T-helper 2 cell treated with Interferon-gamma antibody and Interleukin-4, amounts not matched to agents 5 μg/mL and 100 μg/mL, for 36 hours (primary cell): ENCODE data around the gene CCR6.
"Not testable (repeated sequence)": the region's sequence is repeated elsewhere in the genome, so short reads cannot be mapped to it uniquely, and the experiment has no call there.

Source experiments
- DNase-seq: peaks from one replicate; pipeline ENCODE4 v3.0.0; 2021; ENCODE audit warnings: low spot score
- H3K27ac Mint-ChIP-seq: one replicate; pipeline ENCODE4 v1.8.0; 2021; ENCODE audit warnings: mild to moderate bottlenecking, mixed read lengths
- H3K27me3 Mint-ChIP-seq: one replicate; pipeline ENCODE4 v1.8.0; 2021; ENCODE audit warnings: low read depth, mixed read lengths
- H3K36me3 Mint-ChIP-seq: one replicate; pipeline ENCODE4 v1.8.0; 2021; ENCODE audit warnings: low read depth, mixed read lengths
- H3K4me1 Mint-ChIP-seq: one replicate; pipeline ENCODE4 v1.8.0; 2021; ENCODE audit warnings: low read depth, mixed read lengths
- H3K4me3 Mint-ChIP-seq: one replicate; pipeline ENCODE4 v1.8.0; 2022; ENCODE audit warnings: mild to moderate bottlenecking, moderate library complexity, mixed read lengths
- H3K9me3 Mint-ChIP-seq: one replicate; pipeline ENCODE4 v1.8.0; 2021; ENCODE audit warnings: mixed read lengths

The CCR6 gene

GRCh38 chr6:167150941-167151549 lies 28.1 kb downstream of the CCR6 start:
- no peak for DNase-seq
- H3K9me3 Mint-ChIP-seq = no peaks in the 10 kb centered on the region
- H3K4me1 Mint-ChIP-seq = peaks cover 2% of the 10 kb centered on the region
- no peaks in the 10 kb centered on the region for H3K36me3 Mint-ChIP-seq
- H3K27me3 Mint-ChIP-seq = peaks cover 4% of the 10 kb centered on the region
- H3K27ac Mint-ChIP-seq = no peak overlapping the region
- no peak overlapping the region for H3K4me3 Mint-ChIP-seq

GRCh38 chr6:167151648-167152047 lies 28.8 kb downstream of the CCR6 start:
- Mint-ChIP-seq H3K36me3 (no peaks in the 10 kb centered on the region), H3K4me3 (no peak overlapping the region), H3K4me1 (peaks cover 2% of the 10 kb centered on the region), H3K27ac (no peak overlapping the region), H3K9me3 (no peaks in the 10 kb centered on the region), H3K27me3 (peaks cover 1% of the 10 kb centered on the region)
- DNase-seq = no peak

GRCh38 chr6:167152862-167153261 lies 30.0 kb downstream of the CCR6 start:
- no peak for DNase-seq
- H3K9me3 Mint-ChIP-seq = no peaks in the 10 kb centered on the region
- no peak overlapping the region for H3K4me3 Mint-ChIP-seq
- no peaks in the 10 kb centered on the region for H3K36me3 Mint-ChIP-seq
- H3K4me1 Mint-ChIP-seq = peaks cover 2% of the 10 kb centered on the region
- no peak overlapping the region for H3K27ac Mint-ChIP-seq
- H3K27me3 Mint-ChIP-seq = no peaks in the 10 kb centered on the region

- Mint-ChIP-seq H3K4me1 (peaks cover 2% of the 10 kb centered on the region), H3K9me3 (no peaks in the 10 kb centered on the region), H3K27me3 (no peaks in the 10 kb centered on the region), H3K27ac (no peak overlapping the region), H3K36me3 (no peaks in the 10 kb centered on the region), H3K4me3 (no peak overlapping the region)
- no peak for DNase-seq
Measured at GRCh38 chr6:167153521-167153959, 30.6 kb downstream of the CCR6 start.

- H3K27me3 Mint-ChIP-seq = no peaks in the 10 kb centered on the region
- H3K4me3 Mint-ChIP-seq = no peak overlapping the region
- no peaks in the 10 kb centered on the region for H3K36me3 Mint-ChIP-seq
- no peak for DNase-seq
- H3K9me3 Mint-ChIP-seq = no peaks in the 10 kb centered on the region
- peaks cover 2% of the 10 kb centered on the region for H3K4me1 Mint-ChIP-seq
- H3K27ac Mint-ChIP-seq = no peak overlapping the region
Measured at GRCh38 chr6:167154291-167154690, 31.4 kb downstream of the CCR6 start.

- H3K4me1 Mint-ChIP-seq = peaks cover 2% of the 10 kb centered on the region
- no peaks in the 10 kb centered on the region for H3K9me3 Mint-ChIP-seq
- no peaks in the 10 kb centered on the region for H3K27me3 Mint-ChIP-seq
- no peaks in the 10 kb centered on the region for H3K36me3 Mint-ChIP-seq
- no peak for DNase-seq
- no peak overlapping the region for H3K27ac Mint-ChIP-seq
- no peak overlapping the region for H3K4me3 Mint-ChIP-seq
Measured at GRCh38 chr6:167154895-167155294, 32.0 kb downstream of the CCR6 start.

GRCh38 chr6:167157414-167157813 lies 34.5 kb downstream of the CCR6 start:
- Mint-ChIP-seq H3K27me3 (peaks cover 2% of the 10 kb centered on the region), H3K27ac (no peak overlapping the region), H3K4me3 (no peak overlapping the region), H3K36me3 (no peaks in the 10 kb centered on the region), H3K9me3 (no peaks in the 10 kb centered on the region), H3K4me1 (peaks cover 2% of the 10 kb centered on the region)
- no peak for DNase-seq

- Mint-ChIP-seq H3K36me3 (no peaks in the 10 kb centered on the region), H3K4me3 (no peak within 1 kb of the TSS), H3K27ac (no peak within 1 kb of the TSS), H3K4me1 (peaks cover 2% of the 10 kb centered on the region), H3K27me3 (peaks cover 2% of the 10 kb centered on the region), H3K9me3 (no peaks in the 10 kb centered on the region)
- no peak for DNase-seq
Measured at GRCh38 chr6:167157863-167158262, 35.0 kb downstream of the CCR6 start, which contains the start of gene GPR31. Gene GPR31, minus strand, starts transcription at chr6:167157980. Its CDS starts 149 bp downstream, at chr6:167157831.

- Mint-ChIP-seq H3K27ac (no peak overlapping the region), H3K4me1 (no peaks in the 10 kb centered on the region), H3K4me3 (no peak overlapping the region), H3K9me3 (no peaks in the 10 kb centered on the region), H3K27me3 (peaks cover 5% of the 10 kb centered on the region), H3K36me3 (no peaks in the 10 kb centered on the region)
- DNase-seq = no peak
Measured at GRCh38 chr6:167161851-167162467, 39.1 kb downstream of the CCR6 start.

GRCh38 chr6:167162591-167162990 lies 39.7 kb downstream of the CCR6 start:
- no peaks in the 10 kb centered on the region for H3K9me3 Mint-ChIP-seq
- H3K27ac Mint-ChIP-seq = no peak overlapping the region
- H3K4me3 Mint-ChIP-seq = no peak overlapping the region
- H3K4me1 Mint-ChIP-seq = no peaks in the 10 kb centered on the region
- no peak for DNase-seq
- H3K36me3 Mint-ChIP-seq = no peaks in the 10 kb centered on the region
- H3K27me3 Mint-ChIP-seq = peaks cover 5% of the 10 kb centered on the region

GRCh38 chr6:167163476-167164011 lies 40.6 kb downstream of the CCR6 start:
- Mint-ChIP-seq H3K27me3 (peaks cover 5% of the 10 kb centered on the region), H3K27ac (no peak overlapping the region), H3K9me3 (no peaks in the 10 kb centered on the region), H3K4me3 (no peak overlapping the region), H3K36me3 (no peaks in the 10 kb centered on the region), H3K4me1 (no peaks in the 10 kb centered on the region)
- DNase-seq = no peak

GRCh38 chr6:167164261-167164660 lies 41.4 kb downstream of the CCR6 start:
- H3K36me3 Mint-ChIP-seq = no peaks in the 10 kb centered on the region
- DNase-seq = no peak
- no peaks in the 10 kb centered on the region for H3K9me3 Mint-ChIP-seq
- no peak overlapping the region for H3K4me3 Mint-ChIP-seq
- peaks cover 5% of the 10 kb centered on the region for H3K27me3 Mint-ChIP-seq
- no peaks in the 10 kb centered on the region for H3K4me1 Mint-ChIP-seq
- H3K27ac Mint-ChIP-seq = no peak overlapping the region

GRCh38 chr6:167165858-167166471 lies 43.1 kb downstream of the CCR6 start:
- Mint-ChIP-seq H3K27ac (no peak overlapping the region), H3K36me3 (no peaks in the 10 kb centered on the region), H3K9me3 (no peaks in the 10 kb centered on the region), H3K4me3 (no peak overlapping the region), H3K4me1 (no peaks in the 10 kb centered on the region), H3K27me3 (peaks cover 5% of the 10 kb centered on the region)
- no peak for DNase-seq

GRCh38 chr6:167167699-167168098 lies 44.8 kb downstream of the CCR6 start:
- not testable (repeated sequence) for DNase-seq, H3K4me3 Mint-ChIP-seq, H3K36me3 Mint-ChIP-seq, H3K27me3 Mint-ChIP-seq, H3K9me3 Mint-ChIP-seq, H3K4me1 Mint-ChIP-seq, H3K27ac Mint-ChIP-seq
